AG09319 (cell line): ENCODE data around the gene ZNF320.
"Not testable (repeated sequence)": the region's sequence is repeated elsewhere in the genome, so short reads cannot be mapped to it uniquely, and the experiment has no call there.

Experiments
- DNase-seq: peaks from one replicate; pipeline ENCODE4 v3.0.0-alpha.2; 2010; ENCODE audit warnings: low read depth; ENCODE audit errors: extremely low read depth
- CTCF ChIP-seq: IDR thresholded peaks from 2 replicates; pipeline ENCODE4 v1.5.1; 2011; ENCODE audit warnings: low read depth, mild to moderate bottlenecking, inconsistent platforms, low read length, moderate library complexity

The ZNF320 gene

GRCh38 chr19:52923778-52924593 is 26.6 kb upstream of the ZNF320 start:
- TF ChIP-seq CTCF: no peak
- DNase-seq: no peak

GRCh38 chr19:52922841-52923777 is 25.7 kb upstream of the ZNF320 start, which contains the start of gene ZNF888:
ZNF888 (minus strand) TSS chr19:52923428; CDS start chr19:52917873, 5,555 bp downstream.
- DNase-seq: no peak
- no peak for TF ChIP-seq CTCF

GRCh38 chr19:52917531-52917930 is 20.1 kb upstream of the ZNF320 start:
- TF ChIP-seq CTCF: no peak
- DNase-seq: no peak

- TF ChIP-seq CTCF: no peak
- no peak for DNase-seq
Observed at GRCh38 chr19:52910648-52911047, 13.2 kb upstream of the ZNF320 start.

GRCh38 chr19:52904052-52904780 is 6.8 kb upstream of the ZNF320 start:
- not testable (repeated sequence) for DNase-seq

GRCh38 chr19:52901842-52902241 is 4.4 kb upstream of the ZNF320 start:
- DNase-seq: no peak
- TF ChIP-seq CTCF: no peak

- DNase-seq: not testable (repeated sequence)
Observed at GRCh38 chr19:52898596-52898995, 1.2 kb upstream of the ZNF320 start.
